Astrocyte (in vitro differentiated cells and primary cell): ENCODE measurements around the gene OVCH1. TPM values are rescaled to one million over a fixed set of nuclear protein-coding genes. Genes with fewer than 3 reads are reported as not detected.
"Not testable (repeated sequence)": the region's sequence is repeated elsewhere in the genome, so short reads cannot be mapped to it uniquely, and the experiment has no call there.

Source experiments
- DNase-seq: peaks from one replicate; pipeline ENCODE4 v3.0.0-alpha.2; 2010; ENCODE audit warnings: low read depth
- FAIRE-seq: peaks from 2 replicates; lab custom pipeline; 2011; peaks lifted over from hg19 to GRCh38; lab: Jason Lieb, UNC
- H2AFZ ChIP-seq: 2 replicates; pipeline ENCODE4 v1.6.0; 2012; ENCODE audit warnings: low read depth, low read length, inconsistent platforms
- H3K27ac ChIP-seq: 2 replicates; pipeline ENCODE4 v1.5.1; 2011; ENCODE audit warnings: low read depth, low read length, inconsistent platforms
- H3K27me3 ChIP-seq: 2 replicates; pipeline ENCODE4 v1.6.0; 2011; ENCODE audit warnings: low read length, inconsistent platforms; ENCODE audit not compliant: insufficient read depth
- H3K36me3 ChIP-seq: 2 replicates; pipeline ENCODE4 v1.5.1; 2011; ENCODE audit warnings: low read length, inconsistent platforms; ENCODE audit not compliant: insufficient read depth
- H3K4me1 ChIP-seq: 2 replicates; pipeline ENCODE4 v1.5.1; 2011; ENCODE audit warnings: low read length, inconsistent platforms; ENCODE audit not compliant: insufficient read depth
- H3K4me2 ChIP-seq: 2 replicates; pipeline ENCODE4 v1.6.0; 2012; ENCODE audit warnings: low read length, inconsistent platforms
- H3K4me3 ChIP-seq: 2 replicates; pipeline ENCODE4 v1.5.1; 2011; ENCODE audit warnings: low read depth, mild to moderate bottlenecking, low read length, inconsistent platforms; ENCODE audit not compliant: insufficient read depth
- H3K79me2 ChIP-seq: 2 replicates; pipeline ENCODE4 v1.6.0; 2012; ENCODE audit warnings: mild to moderate bottlenecking, low read length, inconsistent platforms; ENCODE audit not compliant: insufficient read depth
- H3K9ac ChIP-seq: 2 replicates; pipeline ENCODE4 v1.6.0; 2012; ENCODE audit warnings: mild to moderate bottlenecking, low read length, inconsistent platforms
- H3K9me3 ChIP-seq: 2 replicates; pipeline ENCODE4 v1.5.1; 2012; ENCODE audit warnings: low read depth, mild to moderate bottlenecking, low read length, inconsistent platforms; ENCODE audit not compliant: insufficient read depth
- H4K20me1 ChIP-seq: 2 replicates; pipeline ENCODE4 v1.6.0; 2012; ENCODE audit warnings: low read length, inconsistent platforms; ENCODE audit not compliant: insufficient read depth
- H3K27ac Mint-ChIP-seq: one replicate; pipeline ENCODE4 v1.8.0; 2021; ENCODE audit warnings: mild to moderate bottlenecking, mixed read lengths; ENCODE audit not compliant: unreplicated experiment
- H3K27me3 Mint-ChIP-seq: one replicate; pipeline ENCODE4 v1.8.0; 2021; ENCODE audit warnings: low read depth, mixed read lengths; ENCODE audit not compliant: unreplicated experiment
- H3K36me3 Mint-ChIP-seq: one replicate; pipeline ENCODE4 v1.8.0; 2021; ENCODE audit warnings: low read depth, mixed read lengths; ENCODE audit not compliant: unreplicated experiment
- H3K4me1 Mint-ChIP-seq: one replicate; pipeline ENCODE4 v1.8.0; 2021; ENCODE audit warnings: low read depth, mixed read lengths; ENCODE audit not compliant: unreplicated experiment
- H3K4me3 Mint-ChIP-seq: one replicate; pipeline ENCODE4 v1.8.0; 2021; ENCODE audit warnings: mild to moderate bottlenecking, moderate library complexity, mixed read lengths; ENCODE audit not compliant: unreplicated experiment
- H3K9me3 Mint-ChIP-seq: one replicate; pipeline ENCODE4 v1.8.0; 2021; ENCODE audit warnings: mild to moderate bottlenecking, mixed read lengths; ENCODE audit not compliant: unreplicated experiment
- CTCF ChIP-seq: IDR thresholded peaks from 2 replicates; pipeline ENCODE4 v1.5.1; 2011; ENCODE audit warnings: low read depth, mild to moderate bottlenecking, inconsistent platforms, low read length, moderate library complexity; ENCODE audit not compliant: insufficient read depth
- EZH2 ChIP-seq: IDR thresholded peaks from 2 replicates; pipeline ENCODE4 v1.6.1; 2012; ENCODE audit warnings: mild to moderate bottlenecking, low read length, inconsistent platforms; ENCODE audit not compliant: insufficient read depth
- total RNA-seq: library from RNA; stranded (reverse); gene quantifications from 2 replicates; pipeline ENCODE4 v1.2.1, GENCODE V29; 2021

OVCH1 gene
- total RNA-seq, 1 donor from 2014 or later = not detected

- Histone ChIP-seq H2AFZ (no peak overlapping the region), H3K79me2 (no peaks in the 10 kb centered on the region), H3K4me2 (no peak overlapping the region), H3K9me3 (no peaks in the 10 kb centered on the region), H3K4me3 (no peak overlapping the region), H3K27ac (no peak overlapping the region), H3K9ac (no peak overlapping the region), H4K20me1 (no peaks in the 10 kb centered on the region), H3K27me3 (no peaks in the 10 kb centered on the region), H3K36me3 (no peaks in the 10 kb centered on the region), H3K4me1 (no peaks in the 10 kb centered on the region)
- no peak for TF ChIP-seq CTCF
- no peak for TF ChIP-seq EZH2
- H3K9me3 Mint-ChIP-seq = no peaks in the 10 kb centered on the region
- H3K4me1 Mint-ChIP-seq = no peaks in the 10 kb centered on the region
- no peak overlapping the region for H3K4me3 Mint-ChIP-seq
- H3K27ac Mint-ChIP-seq = no peak overlapping the region
- DNase-seq = no peak
- no peaks in the 10 kb centered on the region for H3K27me3 Mint-ChIP-seq
- H3K36me3 Mint-ChIP-seq = no peaks in the 10 kb centered on the region
- no peak for FAIRE-seq
Observed at GRCh38 chr12:29389295-29389919, 108.1 kb downstream of the OVCH1 start.

- H3K36me3 ChIP-seq, H3K9me3 Mint-ChIP-seq, DNase-seq, H3K4me2 ChIP-seq, H3K4me1 ChIP-seq, FAIRE-seq, H4K20me1 ChIP-seq, H3K4me1 Mint-ChIP-seq, H3K79me2 ChIP-seq, H3K9me3 ChIP-seq, H3K27me3 ChIP-seq, H3K27ac Mint-ChIP-seq, H3K4me3 ChIP-seq, H3K27me3 Mint-ChIP-seq, H3K4me3 Mint-ChIP-seq, H3K36me3 Mint-ChIP-seq, H3K9ac ChIP-seq, H2AFZ ChIP-seq, H3K27ac ChIP-seq: not testable (repeated sequence)
Observed at GRCh38 chr12:29386084-29386680, 111.3 kb downstream of the OVCH1 start.

DNA sequence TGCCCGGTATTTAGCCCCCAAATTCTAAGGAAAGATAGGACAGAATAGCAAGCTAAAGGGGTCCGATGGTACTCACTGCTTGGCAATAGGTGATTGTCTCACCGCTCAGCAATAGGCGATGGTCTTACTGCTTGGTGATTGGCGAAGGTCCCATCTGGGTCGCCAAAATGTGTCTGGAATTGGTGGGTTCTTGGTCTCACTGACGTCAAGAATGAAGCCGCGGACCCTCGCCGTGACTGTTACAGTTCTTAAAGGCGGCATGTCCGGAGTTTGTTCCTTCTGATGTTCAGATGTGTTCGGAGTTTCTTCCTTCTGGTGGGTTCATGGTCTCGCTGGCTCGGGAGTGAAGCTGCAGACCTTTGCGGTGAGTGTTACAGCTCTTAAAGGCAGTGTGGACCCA lies 112.3 kb downstream of the OVCH1 start:
- not testable (repeated sequence) for H3K4me1 ChIP-seq, H3K27ac ChIP-seq, H3K4me1 Mint-ChIP-seq, H4K20me1 ChIP-seq, H3K27me3 ChIP-seq, H2AFZ ChIP-seq, DNase-seq, H3K4me3 ChIP-seq, H3K4me2 ChIP-seq, H3K4me3 Mint-ChIP-seq, H3K9me3 Mint-ChIP-seq, H3K27me3 Mint-ChIP-seq, H3K27ac Mint-ChIP-seq, H3K9ac ChIP-seq, H3K36me3 ChIP-seq, H3K9me3 ChIP-seq, H3K79me2 ChIP-seq, H3K36me3 Mint-ChIP-seq, FAIRE-seq
